SJCRH30 (cell line): ENCODE results near the gene PTPN1. TPM values are rescaled to one million over a fixed set of nuclear protein-coding genes. Genes with fewer than 3 reads are reported as not detected.
"Not testable (repeated sequence)": the region's sequence is repeated elsewhere in the genome, so short reads cannot be mapped to it uniquely, and the experiment has no call there.

Experiments used
- DNase-seq, 2 experiments: peaks; one replicate each; pipeline ENCODE4 v3.0.0-alpha.2; 2015 to 2020
- H3K27ac ChIP-seq: fragments of 250-450 bp; sonication (Bioruptor Pico); 2 replicates; pipeline ENCODE4 v1.5.1; 2020; ENCODE audit warnings: mild to moderate bottlenecking, moderate library complexity
- H3K27me3 ChIP-seq: fragments of 250-450 bp; sonication (Bioruptor Pico); 2 replicates; pipeline ENCODE4 v1.5.1; 2020; ENCODE audit warnings: mild to moderate bottlenecking, moderate library complexity
- H3K36me3 ChIP-seq: fragments of 250-450 bp; sonication (Bioruptor Pico); 2 replicates; pipeline ENCODE4 v1.5.1; 2020; ENCODE audit warnings: mild to moderate bottlenecking, moderate library complexity
- H3K4me1 ChIP-seq: fragments of 250-450 bp; sonication (Bioruptor Pico); 2 replicates; pipeline ENCODE4 v1.5.1; 2020; ENCODE audit warnings: mild to moderate bottlenecking, moderate library complexity
- H3K4me3 ChIP-seq: fragments of 250-450 bp; sonication (Bioruptor Pico); 2 replicates; pipeline ENCODE4 v1.5.1; 2020; ENCODE audit warnings: mild to moderate bottlenecking, moderate library complexity
- H3K9me3 ChIP-seq: fragments of 250-450 bp; sonication (Bioruptor Pico); replicated peaks from 2 replicates; pipeline ENCODE4 v1.5.1; 2020; ENCODE audit warnings: mild to moderate bottlenecking, moderate library complexity
- total RNA-seq: library from RNA; depleted of rRNA; stranded (reverse); fragments of >200 nt; shearing (Covaris generic); gene quantifications from 2 replicates; pipeline ENCODE4 v1.2.3, GENCODE V29; 2014

The PTPN1 gene
- total RNA-seq, 1 experiment from 2014 or later = 72.3 TPM

- H3K9me3 ChIP-seq = no peaks in the 10 kb centered on the region
- DNase-seq = peak in 1 of 2 experiments; percentile 71
- no peak overlapping the region for H3K27ac ChIP-seq
- peaks cover 4% of the 10 kb centered on the region for H3K27me3 ChIP-seq
- peaks cover 50% of the 10 kb centered on the region for H3K4me1 ChIP-seq
- H3K36me3 ChIP-seq = no peaks in the 10 kb centered on the region
- no peak overlapping the region for H3K4me3 ChIP-seq
Observed at GRCh38 chr20:50594591-50595432, 84.6 kb downstream of the PTPN1 start.

DNA sequence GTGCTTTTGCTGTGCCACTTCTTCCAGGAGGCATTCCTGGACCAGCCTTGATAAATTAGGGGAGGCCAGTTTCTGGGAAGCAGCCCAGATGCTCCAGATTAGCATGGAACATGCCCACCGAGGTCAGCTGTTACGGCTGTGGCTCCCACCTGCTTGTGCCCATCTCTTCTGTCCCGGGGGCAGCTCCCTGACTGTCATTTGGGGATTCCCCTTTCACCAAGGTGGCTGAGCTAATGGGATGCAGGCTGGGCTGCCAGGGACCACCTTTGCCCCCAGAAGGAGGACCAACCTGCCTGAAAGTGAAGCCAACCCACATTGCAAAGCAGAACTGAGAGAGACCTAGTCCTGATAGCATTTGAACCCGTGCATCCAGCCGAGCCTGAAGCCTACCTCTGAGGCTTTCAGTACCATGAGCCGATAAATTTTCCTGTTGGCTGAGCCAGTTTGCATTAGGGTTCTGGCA is 85.3 kb downstream of the PTPN1 start:
- peaks cover 50% of the 10 kb centered on the region for H3K4me1 ChIP-seq
- peaks cover 11% of the 10 kb centered on the region for H3K27me3 ChIP-seq
- no peak overlapping the region for H3K4me3 ChIP-seq
- H3K27ac ChIP-seq = no peak overlapping the region
- DNase-seq = peak; percentile 91 to 94
- H3K36me3 ChIP-seq = no peaks in the 10 kb centered on the region
- no peaks in the 10 kb centered on the region for H3K9me3 ChIP-seq

- Histone ChIP-seq H3K4me3 (no peak overlapping the region), H3K4me1 (peaks cover 50% of the 10 kb centered on the region), H3K36me3 (no peaks in the 10 kb centered on the region), H3K27ac (no peak overlapping the region), H3K27me3 (peaks cover 18% of the 10 kb centered on the region), H3K9me3 (no peaks in the 10 kb centered on the region)
- DNase-seq = no peak
Observed at GRCh38 chr20:50595988-50596693, 86.0 kb downstream of the PTPN1 start.

- Histone ChIP-seq H3K4me1 (peaks cover 52% of the 10 kb centered on the region), H3K4me3 (no peak overlapping the region), H3K27me3 (peaks cover 23% of the 10 kb centered on the region), H3K9me3 (no peaks in the 10 kb centered on the region), H3K36me3 (no peaks in the 10 kb centered on the region), H3K27ac (no peak overlapping the region)
- DNase-seq = no peak
Observed at GRCh38 chr20:50596694-50597021, 86.5 kb downstream of the PTPN1 start.

GRCh38 chr20:50597406-50597969 is 87.3 kb downstream of the PTPN1 start:
- no peaks in the 10 kb centered on the region for H3K36me3 ChIP-seq
- peaks cover 47% of the 10 kb centered on the region for H3K4me1 ChIP-seq
- H3K4me3 ChIP-seq = no peak overlapping the region
- peaks cover 31% of the 10 kb centered on the region for H3K27me3 ChIP-seq
- no peak for DNase-seq
- H3K9me3 ChIP-seq = no peaks in the 10 kb centered on the region
- H3K27ac ChIP-seq = no peak overlapping the region

GRCh38 chr20:50598074-50598473 is 87.9 kb downstream of the PTPN1 start:
- H3K27ac ChIP-seq = no peak overlapping the region
- peaks cover 32% of the 10 kb centered on the region for H3K27me3 ChIP-seq
- peaks cover 41% of the 10 kb centered on the region for H3K4me1 ChIP-seq
- H3K9me3 ChIP-seq = no peaks in the 10 kb centered on the region
- H3K4me3 ChIP-seq = no peak overlapping the region
- no peaks in the 10 kb centered on the region for H3K36me3 ChIP-seq
- no peak for DNase-seq

- not testable (repeated sequence) for H3K36me3 ChIP-seq, H3K27ac ChIP-seq, DNase-seq, H3K4me3 ChIP-seq, H3K9me3 ChIP-seq
- peaks cover 32% of the 10 kb centered on the region for H3K27me3 ChIP-seq
- H3K4me1 ChIP-seq = peaks cover 35% of the 10 kb centered on the region
Observed at GRCh38 chr20:50598768-50599167, 88.6 kb downstream of the PTPN1 start.

- H3K36me3 ChIP-seq = no peaks in the 10 kb centered on the region
- DNase-seq = no peak
- no peaks in the 10 kb centered on the region for H3K9me3 ChIP-seq
- H3K27me3 ChIP-seq = peaks cover 32% of the 10 kb centered on the region
- H3K4me3 ChIP-seq = no peak overlapping the region
- peaks cover 19% of the 10 kb centered on the region for H3K4me1 ChIP-seq
- no peak overlapping the region for H3K27ac ChIP-seq
Observed at GRCh38 chr20:50600281-50600895, 90.2 kb downstream of the PTPN1 start.

DNA sequence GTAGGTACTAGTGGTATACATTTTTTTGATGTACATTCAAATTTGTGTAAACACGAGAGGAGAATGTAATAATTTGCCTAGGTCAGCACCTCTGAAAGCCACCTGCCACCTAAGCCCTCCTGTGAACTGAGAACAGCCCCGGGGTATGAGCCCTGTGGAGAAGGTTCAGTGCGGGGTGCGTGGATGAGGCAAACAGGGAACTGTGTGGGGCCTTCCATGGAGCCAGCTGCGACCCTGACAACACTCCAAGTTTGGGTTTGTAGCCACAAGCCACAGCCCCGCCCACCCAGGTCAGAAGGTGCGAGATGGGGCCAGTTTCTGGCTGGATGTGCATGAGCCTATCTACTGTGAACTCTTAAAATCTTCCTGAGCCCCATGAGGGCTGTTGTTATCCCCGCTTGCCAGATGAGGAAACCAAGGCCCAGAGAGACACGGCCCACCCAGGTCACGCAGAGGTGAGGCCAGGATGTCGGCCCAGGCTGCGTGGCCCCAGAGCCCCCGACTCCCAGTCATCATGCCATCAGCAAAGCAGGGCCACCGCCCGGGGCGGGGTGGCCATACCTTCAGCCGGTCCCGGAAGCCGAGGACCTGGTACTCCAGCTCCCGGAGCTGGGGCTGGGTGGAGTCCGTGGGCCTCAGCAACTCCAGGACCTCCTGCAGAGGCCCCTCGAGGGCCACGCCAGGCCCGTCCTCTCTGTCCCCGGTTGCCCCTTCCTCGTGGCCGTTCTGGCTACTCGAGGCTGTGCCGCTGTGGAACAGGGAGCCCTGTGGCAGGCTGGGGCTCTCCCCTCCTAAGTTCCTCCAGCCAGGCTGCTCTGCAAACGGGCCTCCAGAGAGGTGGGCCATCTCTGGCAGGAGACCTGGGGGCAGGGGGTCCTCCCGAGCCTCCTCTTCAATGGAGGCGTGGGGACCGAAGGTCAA is 91.6 kb downstream of the PTPN1 start:
- Histone ChIP-seq H3K36me3 (no peaks in the 10 kb centered on the region), H3K27me3 (peaks cover 32% of the 10 kb centered on the region), H3K4me3 (no peak overlapping the region), H3K27ac (no peak overlapping the region), H3K9me3 (no peaks in the 10 kb centered on the region), H3K4me1 (peaks cover 8% of the 10 kb centered on the region; the same call in 1 of the 2 replicates)
- peak; percentile 68 to 76 for DNase-seq

GRCh38 chr20:50602432-50603088 is 92.4 kb downstream of the PTPN1 start:
- Histone ChIP-seq H3K9me3 (no peaks in the 10 kb centered on the region), H3K27me3 (peaks cover 32% of the 10 kb centered on the region), H3K36me3 (no peaks in the 10 kb centered on the region), H3K27ac (no peak overlapping the region), H3K4me1 (peaks cover 8% of the 10 kb centered on the region; the same call in 1 of the 2 replicates), H3K4me3 (no peak overlapping the region)
- DNase-seq = no peak

- H3K36me3 ChIP-seq = no peaks in the 10 kb centered on the region
- H3K27me3 ChIP-seq = peaks cover 31% of the 10 kb centered on the region
- H3K27ac ChIP-seq = no peak overlapping the region
- H3K4me3 ChIP-seq = no peak overlapping the region
- no peaks in the 10 kb centered on the region for H3K9me3 ChIP-seq
- no peak for DNase-seq
- H3K4me1 ChIP-seq = peaks cover 8% of the 10 kb centered on the region; the same call in 1 of the 2 replicates
Observed at GRCh38 chr20:50604451-50604850, 94.3 kb downstream of the PTPN1 start.

- Histone ChIP-seq H3K27me3 (peaks cover 24% of the 10 kb centered on the region), H3K36me3 (no peaks in the 10 kb centered on the region), H3K4me3 (no peak overlapping the region), H3K27ac (no peak overlapping the region), H3K4me1 (peaks cover 8% of the 10 kb centered on the region; the same call in 1 of the 2 replicates), H3K9me3 (no peaks in the 10 kb centered on the region)
- no peak for DNase-seq
Observed at GRCh38 chr20:50605136-50605535, 95.0 kb downstream of the PTPN1 start.

DNA sequence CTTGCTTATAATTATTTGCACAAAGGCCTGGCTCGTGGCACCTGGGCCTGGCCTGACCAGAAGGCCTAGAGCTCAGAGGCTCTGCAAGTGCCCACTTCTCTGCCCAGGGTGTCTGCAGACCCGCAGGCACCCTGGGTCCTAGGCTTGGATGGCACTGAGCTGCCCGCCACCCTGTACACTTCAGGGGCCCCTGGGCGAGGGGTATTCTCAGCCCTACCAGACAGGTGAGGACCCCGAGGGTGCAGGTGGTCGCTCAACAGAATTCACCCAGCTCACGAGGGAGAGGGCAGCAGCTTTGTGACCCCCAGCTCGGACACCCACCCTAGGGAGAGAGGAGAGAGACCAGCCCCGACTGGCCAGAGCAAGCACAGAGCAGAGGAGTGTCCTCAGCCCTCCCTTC is 97.3 kb downstream of the PTPN1 start:
- Histone ChIP-seq H3K4me3 (no peak overlapping the region), H3K36me3 (no peaks in the 10 kb centered on the region), H3K4me1 (no peaks in the 10 kb centered on the region), H3K9me3 (no peaks in the 10 kb centered on the region), H3K27me3 (peaks cover 1% of the 10 kb centered on the region), H3K27ac (no peak overlapping the region)
- no peak for DNase-seq
